Progenitor cell of endocrine pancreas (in vitro differentiated cells): ENCODE measurements around the gene IRAK2. TPM values are rescaled to one million over a fixed set of nuclear protein-coding genes. Genes with fewer than 3 reads are reported as not detected.

Experiments used
- DNase-seq: peaks from one replicate; pipeline ENCODE4 v3.0.0; 2021; ENCODE audit warnings: low spot score; ENCODE audit not compliant: unreplicated experiment
- H3K27ac Mint-ChIP-seq: 2 replicates; pipeline ENCODE4 v1.8.0; 2021; ENCODE audit warnings: mild to moderate bottlenecking, moderate library complexity, mixed read lengths
- H3K27me3 Mint-ChIP-seq: 2 replicates; pipeline ENCODE4 v1.8.0; 2021; ENCODE audit warnings: mixed read lengths
- H3K36me3 Mint-ChIP-seq: 2 replicates; pipeline ENCODE4 v1.8.0; 2022; ENCODE audit warnings: mixed read lengths; ENCODE audit not compliant: insufficient read depth
- H3K4me1 Mint-ChIP-seq: 2 replicates; pipeline ENCODE4 v1.8.0; 2021; ENCODE audit warnings: low read depth, mixed read lengths
- H3K4me3 Mint-ChIP-seq: 2 replicates; pipeline ENCODE4 v1.8.0; 2021; ENCODE audit warnings: low read depth, mild to moderate bottlenecking, moderate library complexity, mixed read lengths
- H3K9me3 Mint-ChIP-seq: 2 replicates; pipeline ENCODE4 v1.8.0; 2021; ENCODE audit warnings: low read depth, mixed read lengths
- CTCF ChIP-seq: fragments of 200-600 bp; sonication (generic); IDR thresholded peaks from one replicate; pipeline ENCODE4 v1.5.0; 2021; ENCODE audit warnings: antibody characterized with exemption, mild to moderate bottlenecking; ENCODE audit not compliant: unreplicated experiment
- total RNA-seq: library from RNA; stranded (reverse); gene quantifications from 2 replicates; pipeline ENCODE4 v1.2.1, GENCODE V29; 2021

Gene IRAK2
- total RNA-seq, 1 donor from 2014 or later: 0.36 TPM

GRCh38 chr3:10248984-10249748 is 84.4 kb downstream of the IRAK2 start:
- H3K27ac Mint-ChIP-seq: peak overlapping the region; percentile 85
- peaks cover 10% of the 10 kb centered on the region for H3K9me3 Mint-ChIP-seq
- no peak for TF ChIP-seq CTCF
- DNase-seq: no peak
- H3K4me1 Mint-ChIP-seq: peaks cover 18% of the 10 kb centered on the region
- no peaks in the 10 kb centered on the region for H3K27me3 Mint-ChIP-seq
- H3K36me3 Mint-ChIP-seq: peaks cover 14% of the 10 kb centered on the region
- peak overlapping the region; percentile 86 for H3K4me3 Mint-ChIP-seq

GRCh38 chr3:10249833-10250232 is 85.1 kb downstream of the IRAK2 start:
- Mint-ChIP-seq H3K4me3 (peak overlapping the region; percentile 86), H3K36me3 (peaks cover 17% of the 10 kb centered on the region), H3K4me1 (peaks cover 18% of the 10 kb centered on the region), H3K27me3 (no peaks in the 10 kb centered on the region), H3K9me3 (peaks cover 10% of the 10 kb centered on the region), H3K27ac (peak overlapping the region; percentile 6)
- no peak for TF ChIP-seq CTCF
- no peak for DNase-seq

- peaks cover 18% of the 10 kb centered on the region for H3K4me1 Mint-ChIP-seq
- H3K27me3 Mint-ChIP-seq: no peaks in the 10 kb centered on the region
- no peak for TF ChIP-seq CTCF
- H3K9me3 Mint-ChIP-seq: peaks cover 3% of the 10 kb centered on the region
- no peak for DNase-seq
- peak overlapping the region; percentile 86 for H3K4me3 Mint-ChIP-seq
- H3K36me3 Mint-ChIP-seq: peaks cover 20% of the 10 kb centered on the region
- no peak overlapping the region for H3K27ac Mint-ChIP-seq
Observed at GRCh38 chr3:10251006-10251405, 86.3 kb downstream of the IRAK2 start.

GRCh38 chr3:10253731-10254130 is 89.0 kb downstream of the IRAK2 start:
- no peaks in the 10 kb centered on the region for H3K9me3 Mint-ChIP-seq
- H3K4me1 Mint-ChIP-seq: peaks cover 18% of the 10 kb centered on the region
- DNase-seq: no peak
- H3K27me3 Mint-ChIP-seq: no peaks in the 10 kb centered on the region
- peak overlapping the region; percentile 33 for H3K27ac Mint-ChIP-seq
- no peak overlapping the region for H3K4me3 Mint-ChIP-seq
- TF ChIP-seq CTCF: no peak
- H3K36me3 Mint-ChIP-seq: peaks cover 22% of the 10 kb centered on the region

- Mint-ChIP-seq H3K27me3 (no peaks in the 10 kb centered on the region), H3K27ac (no peak overlapping the region), H3K4me1 (peaks cover 3% of the 10 kb centered on the region), H3K9me3 (no peaks in the 10 kb centered on the region), H3K4me3 (no peak overlapping the region), H3K36me3 (peaks cover 25% of the 10 kb centered on the region)
- DNase-seq: no peak
- TF ChIP-seq CTCF: no peak
Observed at GRCh38 chr3:10255835-10256234, 91.1 kb downstream of the IRAK2 start.
